HuH-7 (cell line): ENCODE data around the gene PUS3.

Experiments used
- DNase-seq: peaks from one replicate; pipeline ENCODE4 v3.0.0; 2011; ENCODE audit warnings: low spot score

PUS3 gene

GRCh38 chr11:125941267-125941618 is 38.2 kb upstream of the PUS3 start:
- no peak for DNase-seq

GRCh38 chr11:125940145-125940544 is 37.1 kb upstream of the PUS3 start:
- DNase-seq = no peak

- DNase-seq = no peak
Measured at GRCh38 chr11:125939081-125939521, 36.1 kb upstream of the PUS3 start.

GRCh38 chr11:125938418-125938817 is 35.4 kb upstream of the PUS3 start:
- no peak for DNase-seq

GRCh38 chr11:125935618-125936199 is 32.7 kb upstream of the PUS3 start:
- DNase-seq = no peak

GRCh38 chr11:125935056-125935455 is 32.0 kb upstream of the PUS3 start:
- no peak for DNase-seq

- no peak for DNase-seq
Measured at GRCh38 chr11:125934473-125934872, 31.5 kb upstream of the PUS3 start.

- no peak for DNase-seq
Measured at GRCh38 chr11:125933030-125933813, 30.2 kb upstream of the PUS3 start.

- no peak for DNase-seq
Measured at GRCh38 chr11:125932301-125932700, 29.3 kb upstream of the PUS3 start.

- no peak for DNase-seq
Measured at GRCh38 chr11:125931668-125932067, 28.7 kb upstream of the PUS3 start.

GRCh38 chr11:125931116-125931515 is 28.1 kb upstream of the PUS3 start:
- DNase-seq = no peak

GRCh38 chr11:125930076-125930450 is 27.1 kb upstream of the PUS3 start:
- no peak for DNase-seq

- no peak for DNase-seq
Measured at GRCh38 chr11:125929445-125930075, 26.6 kb upstream of the PUS3 start.

GRCh38 chr11:125926682-125927081 is 23.7 kb upstream of the PUS3 start:
- no peak for DNase-seq

- DNase-seq = no peak
Measured at GRCh38 chr11:125925804-125926203, 22.8 kb upstream of the PUS3 start.

- DNase-seq = no peak
Measured at GRCh38 chr11:125925247-125925740, 22.3 kb upstream of the PUS3 start.

- no peak for DNase-seq
Measured at GRCh38 chr11:125924384-125925007, 21.5 kb upstream of the PUS3 start.

- DNase-seq = no peak
Measured at GRCh38 chr11:125923633-125924032, 20.6 kb upstream of the PUS3 start.

- DNase-seq = peak; percentile 65
Measured at GRCh38 chr11:125923012-125923579, 20.1 kb upstream of the PUS3 start.

GRCh38 chr11:125922156-125922555 is 19.1 kb upstream of the PUS3 start:
- DNase-seq = no peak

GRCh38 chr11:125921042-125921441 is 18.0 kb upstream of the PUS3 start:
- DNase-seq = no peak

GRCh38 chr11:125918140-125918840 is 15.3 kb upstream of the PUS3 start:
- DNase-seq = no peak
